Stimulated activated CD8-positive, alpha-beta memory T cell treated with anti-CD3 and anti-CD28 coated beads, Interleukin-15, amount 100 ng/mL, for 1 hour (primary cell): ENCODE measurements around the gene OCA2.
"Not testable (repeated sequence)": the region's sequence is repeated elsewhere in the genome, so short reads cannot be mapped to it uniquely, and the experiment has no call there.

ENCODE experiments used
- DNase-seq: peaks from one replicate; pipeline ENCODE4 v3.0.0-alpha.2; 2020; ENCODE audit warnings: low read depth

The OCA2 gene

DNA sequence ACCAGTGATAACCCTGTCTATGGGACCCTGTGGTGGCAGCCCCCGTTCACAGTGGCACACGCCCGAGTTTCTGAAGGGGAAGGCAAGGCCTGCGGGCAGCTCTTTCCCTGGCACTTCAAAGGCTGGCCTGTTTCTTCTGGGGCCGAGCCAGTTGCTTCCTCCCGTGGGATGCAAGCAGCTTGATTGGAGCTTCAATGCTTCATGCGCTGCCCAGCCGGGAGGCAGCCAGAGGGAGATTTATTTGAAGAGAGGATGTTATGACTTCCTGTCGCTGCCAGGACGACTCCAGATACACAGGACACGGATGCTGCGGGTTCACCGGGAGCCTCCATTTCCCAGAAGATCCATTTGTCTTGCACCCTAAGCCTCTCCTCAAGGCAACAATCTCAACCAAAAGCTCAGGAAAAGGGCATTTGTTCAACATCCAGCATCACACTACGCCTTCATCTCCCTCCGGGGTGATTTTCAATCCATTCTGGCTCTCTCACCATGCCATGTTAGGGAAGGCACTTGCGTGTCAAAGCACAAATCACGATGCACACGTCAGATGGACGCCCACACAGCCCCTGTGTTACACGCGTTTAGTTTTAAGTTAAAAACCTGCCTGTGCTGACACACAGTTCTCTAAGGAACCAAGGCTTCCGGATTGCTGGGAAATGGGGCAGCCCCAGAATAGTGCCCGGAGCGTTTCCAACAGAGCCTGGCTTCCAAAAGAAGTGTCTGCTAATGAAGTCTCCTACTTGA lies 330.2 kb downstream of the OCA2 start:
- no peak for DNase-seq

- no peak for DNase-seq
Observed at GRCh38 chr15:27767918-27768640, 331.0 kb downstream of the OCA2 start.

- DNase-seq: not testable (repeated sequence)
Observed at GRCh38 chr15:27767430-27767829, 331.7 kb downstream of the OCA2 start.

- no peak for DNase-seq
Observed at GRCh38 chr15:27764339-27764738, 334.8 kb downstream of the OCA2 start.

- DNase-seq: no peak
Observed at GRCh38 chr15:27763514-27763913, 335.6 kb downstream of the OCA2 start.

- DNase-seq: no peak
Observed at GRCh38 chr15:27762471-27762870, 336.6 kb downstream of the OCA2 start.

- DNase-seq: no peak
Observed at GRCh38 chr15:27757052-27757451, 342.1 kb downstream of the OCA2 start.

- DNase-seq: no peak
Observed at GRCh38 chr15:27752691-27753090, 346.4 kb downstream of the OCA2 start.

- DNase-seq: no peak
Observed at GRCh38 chr15:27747997-27748396, 351.1 kb downstream of the OCA2 start.

DNA sequence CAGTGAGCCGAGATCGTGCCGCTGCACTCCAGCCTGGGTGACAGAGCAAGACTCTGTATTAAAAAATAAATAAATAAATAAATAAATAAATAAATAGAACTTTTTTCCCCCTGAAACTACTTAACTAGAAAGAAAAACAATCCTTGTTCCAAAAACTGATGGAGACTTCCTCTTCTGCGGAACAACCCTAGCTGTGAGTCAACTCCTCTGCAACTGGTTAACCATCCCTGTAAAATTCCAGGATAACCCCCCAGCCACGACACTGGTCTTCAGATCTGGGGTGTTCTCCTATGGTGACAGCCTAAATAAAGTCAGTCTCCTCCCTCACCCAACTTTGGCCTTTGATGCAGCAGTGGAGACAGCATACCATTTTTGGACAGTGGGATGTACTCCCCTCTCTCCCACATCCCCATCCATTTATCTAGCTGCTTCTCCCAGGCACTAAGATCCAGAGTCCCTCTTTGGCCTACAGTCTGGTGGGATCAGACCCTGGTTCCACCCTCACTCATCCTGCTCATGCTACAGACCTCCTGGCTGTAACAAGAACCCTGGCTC lies 352.6 kb downstream of the OCA2 start:
- no peak for DNase-seq

DNA sequence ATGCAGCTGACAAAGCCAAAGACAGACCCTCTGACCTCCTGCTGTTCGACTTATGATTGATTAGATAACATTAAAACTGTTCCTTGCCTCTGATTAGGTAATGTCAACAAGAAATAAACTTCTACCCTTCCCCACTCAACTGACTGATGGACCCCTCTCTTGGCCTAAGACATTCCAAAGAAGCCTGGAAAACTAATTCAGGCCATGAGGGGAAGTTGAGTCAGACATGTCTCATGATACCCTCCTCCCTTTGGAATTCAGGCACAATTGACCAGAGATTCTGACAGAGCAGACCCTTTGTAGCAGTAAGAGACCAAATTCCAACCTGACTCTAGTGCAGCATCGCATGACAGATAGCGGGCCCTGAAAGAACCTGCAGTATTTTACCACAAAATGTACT lies 354.5 kb downstream of the OCA2 start:
- DNase-seq: no peak

DNA sequence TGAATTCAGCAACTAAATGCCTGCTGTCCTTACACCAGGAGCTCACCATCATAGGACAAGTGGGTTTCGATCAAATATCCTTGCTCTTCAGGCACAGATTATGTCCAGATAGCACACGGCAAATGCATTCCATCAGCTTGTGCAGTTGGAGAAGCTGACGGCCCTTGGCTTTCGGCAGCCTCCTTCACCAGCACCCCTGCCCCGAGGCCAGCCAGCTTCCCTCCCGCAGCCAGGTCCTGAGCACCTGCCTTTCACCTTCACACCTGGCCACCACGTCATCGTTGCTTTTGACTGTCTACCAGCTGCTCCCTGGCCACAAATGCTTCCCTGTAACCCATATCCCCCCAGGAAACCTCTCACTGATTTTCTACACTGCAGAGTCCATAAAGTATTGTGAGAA lies 355.5 kb downstream of the OCA2 start:
- no peak for DNase-seq

GRCh38 chr15:27742751-27743477 lies 356.2 kb downstream of the OCA2 start:
- no peak for DNase-seq

DNA sequence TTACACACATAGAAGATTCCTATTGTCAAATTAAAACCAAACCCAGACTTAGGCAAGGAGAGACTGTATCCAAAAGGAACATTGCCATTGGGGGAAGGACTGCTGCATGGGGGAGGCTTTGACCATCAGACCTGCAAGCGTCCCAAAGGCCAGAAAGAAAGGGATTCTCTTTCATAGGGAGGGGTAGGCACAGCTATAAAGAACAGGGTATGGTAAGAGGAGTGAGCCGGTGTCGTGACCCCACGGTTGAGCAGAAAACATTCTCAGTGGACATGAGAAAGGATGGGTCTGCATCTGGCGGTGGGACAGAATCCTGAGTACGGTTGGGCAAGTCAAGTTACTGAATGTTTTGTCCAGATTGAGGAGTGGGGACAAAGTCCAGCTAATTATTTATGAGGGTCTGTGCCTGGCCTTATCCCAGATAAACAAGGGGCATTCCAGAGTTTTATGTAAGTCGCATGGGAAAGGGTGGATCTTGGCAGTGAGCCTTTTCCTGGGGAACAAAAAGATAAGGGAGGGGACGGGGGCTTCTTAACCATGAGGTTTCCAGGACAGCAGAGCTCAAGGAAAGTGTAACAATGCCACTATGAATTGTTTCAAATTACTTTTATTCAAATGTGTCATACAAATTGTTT lies 357.8 kb downstream of the OCA2 start:
- no peak for DNase-seq

- DNase-seq: no peak
Observed at GRCh38 chr15:27734785-27735495, 364.2 kb downstream of the OCA2 start.

DNA sequence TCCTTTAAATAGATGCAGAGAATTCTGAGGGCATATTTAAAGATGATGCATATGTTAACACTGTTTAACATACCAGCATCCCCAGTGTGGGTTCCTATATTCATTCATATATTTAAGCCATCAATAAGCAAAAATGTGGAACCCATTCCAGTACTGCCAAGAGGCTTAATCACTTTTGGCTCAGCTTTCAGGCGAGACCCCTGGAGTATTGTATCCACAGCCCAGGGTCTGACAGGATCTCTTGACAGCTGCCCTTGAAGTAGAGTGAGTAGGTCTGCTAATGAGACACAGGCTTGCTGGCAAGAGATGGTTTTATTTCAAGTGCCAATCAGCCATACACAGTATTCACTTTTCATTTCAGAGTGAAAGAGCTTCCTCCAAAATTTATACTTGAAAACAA lies 367.3 kb downstream of the OCA2 start:
- no peak for DNase-seq

- no peak for DNase-seq
Observed at GRCh38 chr15:27730868-27731267, 368.2 kb downstream of the OCA2 start.

DNA sequence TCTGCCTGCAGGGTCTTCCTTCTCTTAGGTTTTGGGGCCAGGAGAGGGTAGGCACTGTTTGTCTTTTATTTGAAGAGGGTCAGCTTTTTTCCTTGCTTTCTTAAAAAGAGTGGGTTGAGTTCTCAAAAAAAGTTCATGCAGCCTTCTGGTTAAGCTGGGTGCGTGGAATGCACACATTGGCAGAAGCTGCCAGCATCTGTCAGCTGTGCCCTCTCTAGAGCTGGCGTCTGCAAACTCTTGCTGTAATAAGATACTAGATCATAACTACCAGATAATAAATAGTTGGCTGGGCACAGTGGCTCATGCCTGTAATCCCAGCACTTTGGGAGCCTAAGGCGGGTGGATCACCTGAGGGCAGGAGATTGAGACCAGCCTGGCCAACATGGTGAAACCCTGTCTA lies 373.4 kb downstream of the OCA2 start:
- no peak for DNase-seq

- DNase-seq: no peak
Observed at GRCh38 chr15:27723821-27724220, 375.3 kb downstream of the OCA2 start.

GRCh38 chr15:27722102-27722501 lies 377.0 kb downstream of the OCA2 start:
- DNase-seq: no peak

GRCh38 chr15:27714675-27715074 lies 384.4 kb downstream of the OCA2 start:
- DNase-seq: no peak

DNA sequence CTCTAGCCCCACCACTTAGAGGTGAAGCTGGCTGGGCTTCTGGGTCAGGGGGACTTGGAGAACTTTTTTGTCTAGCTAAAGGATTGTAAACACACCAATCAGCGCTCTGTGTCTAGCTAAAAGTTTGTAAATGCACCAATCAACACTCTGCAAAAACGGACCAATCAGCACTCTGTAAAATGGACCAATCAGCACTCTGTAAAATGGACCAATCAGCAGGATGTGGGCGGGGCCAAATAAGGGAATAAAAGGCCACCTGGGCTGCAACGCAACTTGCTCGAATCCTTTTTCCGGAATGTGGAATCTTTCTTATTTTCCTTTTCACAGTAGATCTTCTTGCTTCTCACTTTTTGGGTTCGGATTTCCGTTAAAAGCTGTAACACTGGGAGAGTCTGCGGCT lies 385.3 kb downstream of the OCA2 start:
- DNase-seq: not testable (repeated sequence)
